Kidney tubule cell (primary cell): ENCODE results near the gene RNU5D-1.

ENCODE experiments used
- DNase-seq: peaks from one replicate; pipeline ENCODE4 v3.0.0-alpha.2; 2018; ENCODE audit warnings: low spot score

RNU5D-1 gene

DNA sequence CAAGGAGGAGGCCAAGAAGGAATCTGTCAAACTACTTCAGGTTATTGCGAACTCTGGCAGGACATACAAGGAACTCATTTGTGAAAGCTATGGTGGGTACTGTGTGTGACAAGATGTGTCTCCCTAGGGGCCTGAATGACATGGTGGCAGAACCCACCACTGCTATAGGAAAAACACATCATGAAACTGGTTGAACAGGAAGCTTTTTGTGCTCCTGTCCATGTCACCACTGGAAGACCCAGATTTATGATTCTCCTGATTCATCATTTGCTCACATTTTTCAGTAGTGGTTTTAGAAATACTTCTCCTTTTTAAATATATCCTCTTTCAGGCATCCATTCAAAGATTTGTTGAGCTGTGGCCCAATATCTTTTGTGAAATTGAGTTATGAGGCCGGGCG lies 32.8 kb downstream of the RNU5D-1 start:
- DNase-seq: no peak

DNA sequence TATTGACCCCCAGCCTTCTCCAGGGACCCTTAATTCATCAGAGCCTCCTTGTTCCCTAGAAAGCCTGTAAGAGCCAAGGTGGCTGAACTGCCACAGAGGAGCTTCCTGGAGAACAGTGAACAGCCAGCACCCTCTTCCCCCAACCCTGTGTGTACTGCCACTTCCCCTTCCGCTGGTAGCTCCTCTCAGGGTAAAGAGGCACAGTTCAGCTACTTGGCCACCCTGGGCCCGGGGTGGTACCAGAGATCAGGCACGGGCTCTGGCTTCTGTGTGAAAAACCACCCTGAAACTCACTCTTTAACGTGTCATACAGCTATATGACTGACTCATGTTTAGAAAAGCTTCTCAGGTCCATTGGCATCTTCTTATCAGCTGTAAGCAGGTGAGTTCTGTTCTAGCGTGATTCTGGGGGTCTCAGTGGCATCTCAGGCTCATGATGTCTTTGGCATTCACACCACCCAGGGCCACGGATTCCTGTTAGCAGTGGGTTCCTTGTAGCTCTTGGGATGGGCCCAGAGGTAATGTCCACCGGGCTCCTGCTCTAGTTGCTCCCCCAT lies 34.1 kb downstream of the RNU5D-1 start:
- DNase-seq: no peak

DNA sequence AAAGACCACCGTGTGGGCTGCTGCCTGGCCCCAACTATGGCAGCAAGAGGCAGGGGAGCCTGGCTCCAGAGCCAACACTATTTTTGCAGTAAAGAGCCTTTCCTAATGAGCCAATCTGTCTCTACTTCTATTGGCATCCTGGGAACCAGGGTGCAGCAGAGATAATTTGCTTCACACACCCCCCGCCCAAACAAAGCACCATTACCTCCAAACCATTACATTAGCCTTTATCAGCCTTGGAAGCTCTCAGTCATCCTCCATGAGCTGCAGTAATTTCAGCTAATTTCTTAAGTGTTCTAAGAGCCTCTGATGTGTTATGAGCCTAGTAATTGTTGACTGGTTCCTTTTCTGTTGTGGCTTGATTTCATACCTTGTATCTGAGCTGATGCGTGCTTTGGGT lies 34.9 kb downstream of the RNU5D-1 start:
- DNase-seq: no peak

DNA sequence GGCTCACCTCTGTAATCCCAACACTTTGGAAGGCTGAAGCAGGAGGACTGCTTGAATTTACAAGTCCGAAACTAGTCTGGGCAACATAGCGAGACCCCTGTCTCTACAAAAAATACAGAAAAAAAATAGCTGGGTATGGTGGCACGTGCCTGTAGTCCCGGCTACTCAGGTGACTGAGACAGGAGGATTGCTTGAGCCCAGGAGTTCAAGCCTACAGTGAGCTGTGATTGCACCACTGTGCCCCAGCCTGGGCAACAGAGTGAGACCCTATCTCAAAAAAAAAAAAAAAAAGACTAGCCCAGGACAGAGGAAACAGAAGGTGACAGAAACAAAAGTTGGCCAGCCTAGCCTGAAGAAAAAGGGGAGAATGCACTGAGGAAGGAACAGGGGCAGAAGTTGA lies 35.3 kb downstream of the RNU5D-1 start:
- no peak for DNase-seq

DNA sequence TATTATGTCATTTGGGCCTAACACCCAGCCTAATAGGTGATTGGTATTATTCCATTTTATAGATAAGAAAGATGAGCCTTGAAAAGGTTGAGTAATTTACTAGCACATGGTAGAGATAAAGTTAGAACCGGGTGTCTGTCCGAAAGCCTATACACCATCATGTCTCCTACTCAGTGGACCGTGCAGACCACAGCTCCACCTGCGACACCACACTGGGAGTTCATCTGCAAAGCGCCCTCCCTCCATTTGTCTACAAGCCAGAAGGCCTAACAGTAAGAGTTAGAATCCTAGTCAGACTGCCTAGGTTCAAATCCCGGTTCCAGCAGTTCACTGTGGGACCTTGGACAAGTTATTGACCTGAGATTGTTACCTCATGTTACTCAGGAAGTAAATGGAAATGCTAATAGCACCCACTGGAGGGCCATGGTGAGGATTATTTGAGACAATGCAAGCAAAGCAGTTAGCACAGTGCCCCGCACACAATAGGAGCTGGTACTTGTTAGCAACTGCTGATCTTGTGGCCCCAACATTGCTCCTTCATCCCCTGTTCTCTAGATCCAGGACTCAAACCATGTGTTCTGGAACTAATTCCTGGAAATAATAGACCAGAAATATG lies 36.0 kb downstream of the RNU5D-1 start:
- DNase-seq: no peak

DNA sequence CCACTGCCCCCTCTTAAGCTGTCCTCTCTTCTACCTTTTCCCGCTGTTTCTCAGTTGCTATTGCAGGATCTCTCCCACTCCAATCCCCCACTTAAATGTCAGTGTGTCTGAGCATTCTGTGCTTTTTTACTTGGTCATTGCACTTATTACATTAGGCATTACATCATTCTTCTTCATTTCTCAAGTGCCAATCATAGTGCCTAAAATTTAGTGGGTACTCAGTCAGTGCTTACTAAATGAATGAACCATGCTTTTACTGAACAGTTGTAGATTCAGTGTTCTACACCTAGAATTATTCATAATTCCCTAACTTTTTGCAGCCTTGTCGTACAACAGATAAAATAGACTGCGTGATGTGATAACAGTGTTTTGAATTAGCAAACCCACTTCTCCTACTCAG lies 37.1 kb downstream of the RNU5D-1 start:
- DNase-seq: no peak

DNA sequence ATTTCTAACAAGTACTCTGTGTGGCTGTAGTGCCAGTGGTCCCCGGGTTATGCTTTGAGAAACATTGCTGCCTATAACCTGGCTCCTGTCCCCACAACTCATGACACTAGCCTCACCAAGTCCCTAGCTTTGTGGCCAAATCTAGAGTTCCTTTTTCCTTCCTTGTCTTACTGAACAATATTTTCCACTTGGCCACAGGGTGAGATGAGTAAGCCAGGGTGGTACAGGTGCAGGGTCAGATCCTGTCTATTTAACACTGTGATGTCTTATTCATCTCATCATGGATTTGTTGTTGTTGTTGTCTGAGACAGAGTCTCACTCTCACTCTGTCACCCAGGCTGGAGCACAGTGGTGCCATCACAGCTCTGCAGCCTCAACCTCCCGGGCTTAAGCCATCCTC lies 37.8 kb downstream of the RNU5D-1 start:
- no peak for DNase-seq

DNA sequence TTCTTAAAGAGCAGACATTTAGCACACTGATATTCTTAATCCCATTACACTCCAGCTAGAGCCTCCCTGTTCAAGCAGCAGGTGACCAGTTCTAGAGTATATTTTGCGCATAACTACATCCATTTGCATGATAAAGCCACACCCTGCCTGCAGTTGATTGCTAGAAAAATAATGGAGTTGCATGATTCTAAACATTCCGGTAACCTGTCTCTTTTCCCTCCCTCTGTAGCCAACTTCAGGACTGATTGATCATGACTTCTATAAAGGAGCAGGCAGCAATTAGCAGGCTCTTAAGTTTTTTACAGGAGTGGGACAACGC lies 41.6 kb downstream of the RNU5D-1 start:
- no peak for DNase-seq

DNA sequence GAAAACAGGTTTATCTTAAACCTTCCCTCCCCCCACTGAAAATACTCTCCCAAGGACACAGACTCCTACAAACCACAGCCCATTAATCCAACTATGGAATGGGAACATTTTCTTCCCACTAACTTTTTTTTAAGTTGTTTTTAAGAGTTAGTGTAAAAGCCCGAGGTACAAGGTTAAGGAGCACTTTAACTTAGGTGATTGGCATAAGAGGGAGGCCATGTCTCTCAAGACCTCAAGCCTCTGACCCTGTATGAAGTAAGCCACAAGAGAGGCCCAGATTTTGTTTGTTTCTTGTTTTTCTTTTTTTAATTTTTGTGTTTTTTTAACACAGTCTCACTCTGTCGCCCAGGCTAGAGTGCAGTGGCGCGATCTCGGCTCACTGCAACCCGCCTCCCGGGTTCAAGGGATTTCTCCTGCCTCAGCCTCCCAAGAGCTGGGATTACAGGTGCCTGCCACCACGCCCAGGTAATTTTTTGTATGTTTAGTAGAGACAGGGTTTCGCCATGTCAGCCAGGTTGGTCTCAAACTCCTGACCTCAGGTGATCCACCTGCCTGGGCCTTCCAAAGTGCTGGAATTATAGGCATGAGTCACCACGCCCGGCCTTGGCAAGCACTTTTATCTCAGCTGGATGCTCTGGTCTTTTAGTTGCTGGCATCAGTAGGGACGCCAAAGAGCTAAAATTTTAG lies 42.1 kb downstream of the RNU5D-1 start:
- DNase-seq: no peak

DNA sequence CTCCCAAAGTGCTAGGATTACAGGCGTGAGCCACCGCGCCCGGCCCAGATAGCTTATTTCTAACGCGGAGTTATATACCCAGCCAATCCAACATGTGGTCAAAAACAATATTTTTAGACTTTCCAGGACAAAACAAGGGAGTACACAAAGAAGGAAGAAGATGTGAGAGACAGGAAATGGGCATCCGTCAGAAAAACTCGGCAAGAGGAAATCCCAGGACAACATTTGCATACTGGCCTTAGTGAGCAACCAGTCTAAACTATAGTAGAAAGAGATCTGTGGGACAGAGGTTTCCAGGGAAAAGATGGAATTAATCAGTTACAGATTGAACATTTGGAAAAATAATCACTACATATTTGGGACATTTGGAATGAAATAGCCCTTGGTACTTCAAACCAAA lies 45.1 kb downstream of the RNU5D-1 start:
- DNase-seq: peak; percentile 10

DNA sequence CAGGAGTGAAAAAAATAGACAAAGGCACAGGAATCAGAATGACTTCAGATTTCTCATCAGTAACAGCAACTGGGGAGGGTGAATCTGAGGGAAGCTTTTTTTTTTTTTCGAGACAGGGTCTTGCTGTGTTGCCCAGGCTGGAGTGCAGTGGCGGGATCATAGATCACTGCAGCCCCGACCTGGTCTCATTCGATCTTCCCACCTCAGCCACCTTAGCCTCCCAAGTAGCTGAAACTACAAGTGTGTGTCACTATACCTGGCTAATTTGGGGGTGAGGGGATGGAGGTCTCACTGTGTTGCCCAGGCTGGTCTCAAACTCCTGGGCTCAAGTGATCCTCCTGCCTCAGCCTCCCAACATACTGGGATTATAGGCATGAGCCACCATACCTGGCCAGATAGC lies 45.8 kb downstream of the RNU5D-1 start:
- DNase-seq: no peak

DNA sequence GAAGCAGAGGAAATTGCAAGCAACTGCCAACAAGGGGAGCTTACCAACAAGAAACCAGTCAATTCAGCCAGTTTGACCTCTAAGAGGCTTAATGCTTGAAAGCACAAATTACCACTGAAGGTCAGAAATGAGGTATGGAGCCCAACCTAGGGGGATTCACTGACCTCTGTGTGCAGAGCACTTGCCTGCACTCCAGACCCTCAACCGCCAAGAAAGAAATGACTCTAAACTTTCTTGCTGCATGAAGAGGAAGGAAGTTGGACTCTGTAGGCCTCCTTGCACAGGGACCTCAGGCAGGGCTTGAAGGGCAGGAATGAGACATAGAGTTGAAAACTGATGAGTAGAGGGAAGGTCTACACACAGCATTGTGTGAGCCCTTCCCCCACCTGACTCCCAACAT lies 46.4 kb downstream of the RNU5D-1 start:
- no peak for DNase-seq

DNA sequence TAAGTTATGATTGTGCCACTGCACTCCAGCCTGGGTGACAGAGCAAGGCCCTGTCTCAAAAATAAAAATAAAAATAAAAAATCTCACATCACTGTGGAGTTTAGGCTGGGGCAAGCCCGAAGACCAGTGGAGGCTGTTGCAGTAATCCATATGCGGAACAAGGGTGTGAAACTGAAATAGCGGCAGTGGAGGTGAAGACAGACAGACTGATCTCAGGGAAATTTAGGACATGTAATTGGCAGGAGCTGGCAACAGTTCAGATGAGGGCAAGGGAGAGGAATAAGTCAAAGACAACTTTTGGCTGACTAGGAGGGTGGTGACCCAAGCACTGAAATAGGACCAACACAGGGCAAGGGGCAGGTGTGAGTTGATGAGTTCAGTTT lies 48.1 kb downstream of the RNU5D-1 start:
- no peak for DNase-seq

DNA sequence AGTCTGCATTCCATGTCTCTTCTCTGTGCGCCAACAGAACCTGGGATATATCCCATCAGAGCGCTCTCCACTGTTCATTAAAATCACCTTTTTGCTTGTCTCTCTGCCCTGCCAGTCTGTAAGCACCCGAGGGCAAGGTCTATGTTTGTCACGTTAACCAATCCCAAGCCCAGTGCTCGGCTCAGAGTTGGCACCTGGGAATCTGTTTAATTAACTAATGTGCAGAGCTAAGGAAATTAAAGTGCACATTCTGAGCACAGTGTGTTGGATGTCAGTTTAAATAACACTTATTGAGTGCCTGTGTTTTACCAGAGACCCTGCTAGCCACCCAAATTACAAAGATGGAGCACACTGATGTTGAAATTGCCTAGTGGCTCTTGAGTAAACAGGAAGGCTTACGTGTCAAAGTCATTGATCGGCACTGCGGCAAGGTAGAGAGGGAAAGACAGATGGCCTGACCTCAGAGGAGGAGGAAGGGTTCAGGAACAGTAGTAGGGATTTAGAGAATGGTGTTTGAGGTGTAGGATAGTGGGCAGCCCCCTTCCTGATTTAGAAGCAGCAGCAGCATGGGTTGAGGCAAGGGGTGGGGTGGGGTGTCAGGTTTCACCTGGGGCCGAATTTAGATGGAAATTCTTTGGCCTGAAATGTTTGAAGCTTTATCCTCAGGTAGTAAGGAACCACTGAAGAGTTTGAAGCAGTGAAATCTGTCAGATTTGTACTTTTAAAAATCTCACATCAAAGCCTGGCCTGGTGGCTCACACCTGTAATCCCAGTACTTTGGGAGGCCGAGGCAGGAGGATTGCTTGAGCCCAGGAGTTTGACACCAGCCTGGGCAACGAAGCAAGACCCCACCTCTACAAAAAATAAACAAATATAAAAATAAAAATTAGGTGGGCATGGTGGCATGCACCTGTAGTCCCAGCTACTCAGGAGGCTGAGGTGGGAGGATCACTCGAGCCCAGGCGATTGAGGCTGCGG lies 48.8 kb downstream of the RNU5D-1 start:
- no peak for DNase-seq
